Measurements from ENCODE around the gene L3MBTL4.

The L3MBTL4 gene

GRCh38 chr18:5983488-5983887, 431.2 kb downstream of the L3MBTL4 start:
- no peaks in the 10 kb centered on the region for H3K4me1 ChIP-seq (ENCODE audit: control insufficient read depth in 1 of 2, insufficient read depth in 2 of 2, low read length in 2 of 2)
- no peaks in the 10 kb centered on the region for H3K27me3 ChIP-seq (ENCODE audit: control insufficient read depth in 1 of 2, insufficient read depth in 2 of 2, low read length in 2 of 2)
- H3K9ac ChIP-seq (ENCODE audit: low read depth in 1 of 2, low read length in 2 of 2): no peak overlapping the region
- no peaks in the 10 kb centered on the region for H3K36me3 ChIP-seq (ENCODE audit: control insufficient read depth in 1 of 2, insufficient read depth in 2 of 2, low read length in 2 of 2)
- H3K9me3 ChIP-seq (ENCODE audit: control insufficient read depth in 1 of 2, low read length in 2 of 2): no peaks in the 10 kb centered on the region
- H3K4me3 ChIP-seq (ENCODE audit: low read depth in 1 of 2, low read length in 2 of 2): no peak overlapping the region
- no peak overlapping the region for H3K27ac ChIP-seq (ENCODE audit: low read depth, low read length)

- H3K9me3 ChIP-seq (ENCODE audit: control insufficient read depth in 1 of 2, low read length in 2 of 2): no peaks in the 10 kb centered on the region
- no peaks in the 10 kb centered on the region for H3K4me1 ChIP-seq (ENCODE audit: control insufficient read depth in 1 of 2, insufficient read depth in 2 of 2, low read length in 2 of 2)
- H3K27ac ChIP-seq (ENCODE audit: low read depth, low read length): no peak overlapping the region
- no peaks in the 10 kb centered on the region for H3K27me3 ChIP-seq (ENCODE audit: control insufficient read depth in 1 of 2, insufficient read depth in 2 of 2, low read length in 2 of 2)
- H3K9ac ChIP-seq (ENCODE audit: low read depth in 1 of 2, low read length in 2 of 2): no peak overlapping the region
- no peak overlapping the region for H3K4me3 ChIP-seq (ENCODE audit: low read depth in 1 of 2, low read length in 2 of 2)
- no peaks in the 10 kb centered on the region for H3K36me3 ChIP-seq (ENCODE audit: control insufficient read depth in 1 of 2, insufficient read depth in 2 of 2, low read length in 2 of 2)
Observed at GRCh38 chr18:5982332-5982731, 432.4 kb downstream of the L3MBTL4 start.

- Histone ChIP-seq H3K4me1 (ENCODE audit: control insufficient read depth in 1 of 2, insufficient read depth in 2 of 2, low read length in 2 of 2) (no peaks in the 10 kb centered on the region), H3K27me3 (ENCODE audit: control insufficient read depth in 1 of 2, insufficient read depth in 2 of 2, low read length in 2 of 2) (no peaks in the 10 kb centered on the region), H3K36me3 (ENCODE audit: control insufficient read depth in 1 of 2, insufficient read depth in 2 of 2, low read length in 2 of 2) (no peaks in the 10 kb centered on the region), H3K4me3 (ENCODE audit: low read depth in 1 of 2, low read length in 2 of 2) (no peak overlapping the region), H3K9ac (ENCODE audit: low read depth in 1 of 2, low read length in 2 of 2) (no peak overlapping the region), H3K27ac (ENCODE audit: low read depth, low read length) (no peak overlapping the region), H3K9me3 (ENCODE audit: control insufficient read depth in 1 of 2, low read length in 2 of 2) (no peaks in the 10 kb centered on the region)
Observed at GRCh38 chr18:5980721-5981120, 434.0 kb downstream of the L3MBTL4 start.

- H3K9ac ChIP-seq (ENCODE audit: low read depth in 1 of 2, low read length in 2 of 2): no peak overlapping the region
- H3K9me3 ChIP-seq (ENCODE audit: control insufficient read depth in 1 of 2, low read length in 2 of 2): no peaks in the 10 kb centered on the region
- no peaks in the 10 kb centered on the region for H3K4me1 ChIP-seq (ENCODE audit: control insufficient read depth in 1 of 2, insufficient read depth in 2 of 2, low read length in 2 of 2)
- no peaks in the 10 kb centered on the region for H3K27me3 ChIP-seq (ENCODE audit: control insufficient read depth in 1 of 2, insufficient read depth in 2 of 2, low read length in 2 of 2)
- no peaks in the 10 kb centered on the region for H3K36me3 ChIP-seq (ENCODE audit: control insufficient read depth in 1 of 2, insufficient read depth in 2 of 2, low read length in 2 of 2)
- H3K27ac ChIP-seq (ENCODE audit: low read depth, low read length): no peak overlapping the region
- no peak overlapping the region for H3K4me3 ChIP-seq (ENCODE audit: low read depth in 1 of 2, low read length in 2 of 2)
Observed at GRCh38 chr18:5979971-5980457, 434.7 kb downstream of the L3MBTL4 start.

GRCh38 chr18:5979176-5979888, 435.4 kb downstream of the L3MBTL4 start:
- no peaks in the 10 kb centered on the region for H3K4me1 ChIP-seq (ENCODE audit: control insufficient read depth in 1 of 2, insufficient read depth in 2 of 2, low read length in 2 of 2)
- no peak overlapping the region for H3K4me3 ChIP-seq (ENCODE audit: low read depth in 1 of 2, low read length in 2 of 2)
- H3K9ac ChIP-seq (ENCODE audit: low read depth in 1 of 2, low read length in 2 of 2): no peak overlapping the region
- H3K27me3 ChIP-seq (ENCODE audit: control insufficient read depth in 1 of 2, insufficient read depth in 2 of 2, low read length in 2 of 2): no peaks in the 10 kb centered on the region
- H3K9me3 ChIP-seq (ENCODE audit: control insufficient read depth in 1 of 2, low read length in 2 of 2): no peaks in the 10 kb centered on the region
- H3K36me3 ChIP-seq (ENCODE audit: control insufficient read depth in 1 of 2, insufficient read depth in 2 of 2, low read length in 2 of 2): no peaks in the 10 kb centered on the region
- H3K27ac ChIP-seq (ENCODE audit: low read depth, low read length): no peak overlapping the region

GRCh38 chr18:5977022-5977421, 437.7 kb downstream of the L3MBTL4 start:
- Histone ChIP-seq H3K9me3 (ENCODE audit: control insufficient read depth in 1 of 2, low read length in 2 of 2) (no peaks in the 10 kb centered on the region), H3K27me3 (ENCODE audit: control insufficient read depth in 1 of 2, insufficient read depth in 2 of 2, low read length in 2 of 2) (no peaks in the 10 kb centered on the region), H3K4me1 (ENCODE audit: control insufficient read depth in 1 of 2, insufficient read depth in 2 of 2, low read length in 2 of 2) (no peaks in the 10 kb centered on the region), H3K9ac (ENCODE audit: low read depth in 1 of 2, low read length in 2 of 2) (no peak overlapping the region), H3K27ac (ENCODE audit: low read depth, low read length) (no peak overlapping the region), H3K36me3 (ENCODE audit: control insufficient read depth in 1 of 2, insufficient read depth in 2 of 2, low read length in 2 of 2) (no peaks in the 10 kb centered on the region), H3K4me3 (ENCODE audit: low read depth in 1 of 2, low read length in 2 of 2) (no peak overlapping the region)

- Histone ChIP-seq H3K9me3 (ENCODE audit: control insufficient read depth in 1 of 2, low read length in 2 of 2) (no peaks in the 10 kb centered on the region), H3K27me3 (ENCODE audit: control insufficient read depth in 1 of 2, insufficient read depth in 2 of 2, low read length in 2 of 2) (no peaks in the 10 kb centered on the region), H3K9ac (ENCODE audit: low read depth in 1 of 2, low read length in 2 of 2) (no peak overlapping the region), H3K27ac (ENCODE audit: low read depth, low read length) (no peak overlapping the region), H3K4me1 (ENCODE audit: control insufficient read depth in 1 of 2, insufficient read depth in 2 of 2, low read length in 2 of 2) (peaks cover 9 to 10% of the 10 kb centered on the region in 2 donors), H3K4me3 (ENCODE audit: low read depth in 1 of 2, low read length in 2 of 2) (no peak overlapping the region), H3K36me3 (ENCODE audit: control insufficient read depth in 1 of 2, insufficient read depth in 2 of 2, low read length in 2 of 2) (no peaks in the 10 kb centered on the region)
Observed at GRCh38 chr18:5975111-5976002, 439.4 kb downstream of the L3MBTL4 start.

- peaks cover 12 to 16% of the 10 kb centered on the region in 2 donors for H3K4me1 ChIP-seq (ENCODE audit: control insufficient read depth in 1 of 2, insufficient read depth in 2 of 2, low read length in 2 of 2)
- no peak overlapping the region for H3K9ac ChIP-seq (ENCODE audit: low read depth in 1 of 2, low read length in 2 of 2)
- no peaks in the 10 kb centered on the region for H3K9me3 ChIP-seq (ENCODE audit: control insufficient read depth in 1 of 2, low read length in 2 of 2)
Observed at GRCh38 chr18:5974696-5975095, 440.0 kb downstream of the L3MBTL4 start.

GRCh38 chr18:5973099-5973498, 441.6 kb downstream of the L3MBTL4 start:
- Histone ChIP-seq H3K4me1 (ENCODE audit: control insufficient read depth in 1 of 2, insufficient read depth in 2 of 2, low read length in 2 of 2) (peaks cover 22 to 26% of the 10 kb centered on the region in 2 donors), H3K9ac (ENCODE audit: low read depth in 1 of 2, low read length in 2 of 2) (no peak overlapping the region), H3K36me3 (ENCODE audit: control insufficient read depth in 1 of 2, insufficient read depth in 2 of 2, low read length in 2 of 2) (no peaks in the 10 kb centered on the region), H3K27ac (ENCODE audit: low read depth, low read length) (no peak overlapping the region), H3K9me3 (ENCODE audit: control insufficient read depth in 1 of 2, low read length in 2 of 2) (no peaks in the 10 kb centered on the region), H3K27me3 (ENCODE audit: control insufficient read depth in 1 of 2, insufficient read depth in 2 of 2, low read length in 2 of 2) (no peaks in the 10 kb centered on the region), H3K4me3 (ENCODE audit: low read depth in 1 of 2, low read length in 2 of 2) (no peak overlapping the region)

More at GRCh38 chr18:5974696-5975095, 440.0 kb downstream of the L3MBTL4 start:
- Histone ChIP-seq H3K36me3 (ENCODE audit: control insufficient read depth in 1 of 2, insufficient read depth in 2 of 2, low read length in 2 of 2) (no peaks in the 10 kb centered on the region), H3K4me3 (ENCODE audit: low read depth in 1 of 2, low read length in 2 of 2) (no peak overlapping the region), H3K27ac (ENCODE audit: low read depth, low read length) (no peak overlapping the region), H3K27me3 (ENCODE audit: control insufficient read depth in 1 of 2, insufficient read depth in 2 of 2, low read length in 2 of 2) (no peaks in the 10 kb centered on the region)

GRCh38 chr18:5972298-5972697, 442.4 kb downstream of the L3MBTL4 start:
- Histone ChIP-seq H3K4me3 (ENCODE audit: low read depth in 1 of 2, low read length in 2 of 2) (no peak overlapping the region), H3K4me1 (ENCODE audit: control insufficient read depth in 1 of 2, insufficient read depth in 2 of 2, low read length in 2 of 2) (peaks cover 30 to 33% of the 10 kb centered on the region in 2 donors), H3K9ac (ENCODE audit: low read depth in 1 of 2, low read length in 2 of 2) (no peak overlapping the region), H3K27ac (ENCODE audit: low read depth, low read length) (no peak overlapping the region), H3K27me3 (ENCODE audit: control insufficient read depth in 1 of 2, insufficient read depth in 2 of 2, low read length in 2 of 2) (no peaks in the 10 kb centered on the region), H3K36me3 (ENCODE audit: control insufficient read depth in 1 of 2, insufficient read depth in 2 of 2, low read length in 2 of 2) (no peaks in the 10 kb centered on the region), H3K9me3 (ENCODE audit: control insufficient read depth in 1 of 2, low read length in 2 of 2) (no peaks in the 10 kb centered on the region)

All from duodenal mucosa (tissue), 2 donors.